GM18868 (cell line): ENCODE measurements around the gene GALNT9.
"Not testable (repeated sequence)": the region's sequence is repeated elsewhere in the genome, so short reads cannot be mapped to it uniquely, and the experiment has no call there.

ENCODE experiments used
- ATAC-seq: cut with Tn5 transposase; IDR thresholded peaks from one replicate; pipeline ENCODE4 v1.9.1; 2021; ENCODE audit warnings: mild to moderate bottlenecking, moderate library complexity; ENCODE audit not compliant: unreplicated experiment

The GALNT9 gene

GRCh38 chr12:132314516-132315233, 14.7 kb downstream of the GALNT9 start:
- no peak for ATAC-seq

- no peak for ATAC-seq
Observed at GRCh38 chr12:132314035-132314434, 15.4 kb downstream of the GALNT9 start.

GRCh38 chr12:132313182-132313581, 16.2 kb downstream of the GALNT9 start:
- ATAC-seq: no peak

- no peak for ATAC-seq
Observed at GRCh38 chr12:132312516-132312915, 16.9 kb downstream of the GALNT9 start.

GRCh38 chr12:132311201-132311915, 18.0 kb downstream of the GALNT9 start:
- ATAC-seq: no peak

GRCh38 chr12:132310181-132311040, 19.0 kb downstream of the GALNT9 start:
- no peak for ATAC-seq

- no peak for ATAC-seq
Observed at GRCh38 chr12:132309596-132310086, 19.7 kb downstream of the GALNT9 start.

- ATAC-seq: no peak
Observed at GRCh38 chr12:132308853-132309595, 20.4 kb downstream of the GALNT9 start.

GRCh38 chr12:132307976-132308852, 21.2 kb downstream of the GALNT9 start:
- ATAC-seq: no peak

- ATAC-seq: no peak
Observed at GRCh38 chr12:132306885-132307191, 22.6 kb downstream of the GALNT9 start.

- ATAC-seq: no peak
Observed at GRCh38 chr12:132305991-132306884, 23.2 kb downstream of the GALNT9 start.

- ATAC-seq: no peak
Observed at GRCh38 chr12:132305560-132305966, 23.8 kb downstream of the GALNT9 start.

- ATAC-seq: not testable (repeated sequence)
Observed at GRCh38 chr12:132304866-132305265, 24.5 kb downstream of the GALNT9 start.

- ATAC-seq: not testable (repeated sequence)
Observed at GRCh38 chr12:132303853-132304373, 25.5 kb downstream of the GALNT9 start.

- no peak for ATAC-seq
Observed at GRCh38 chr12:132302466-132303358, 26.7 kb downstream of the GALNT9 start.

GRCh38 chr12:132300789-132301722, 28.3 kb downstream of the GALNT9 start:
- ATAC-seq: no peak
